GM19023 (cell line): ENCODE measurements around the gene TRIM44.

Experiments
- ATAC-seq: cut with Tn5 transposase; IDR thresholded peaks from one replicate; pipeline ENCODE4 v1.9.1; 2021; ENCODE audit warnings: mild to moderate bottlenecking, moderate library complexity; ENCODE audit not compliant: unreplicated experiment

Gene TRIM44

DNA sequence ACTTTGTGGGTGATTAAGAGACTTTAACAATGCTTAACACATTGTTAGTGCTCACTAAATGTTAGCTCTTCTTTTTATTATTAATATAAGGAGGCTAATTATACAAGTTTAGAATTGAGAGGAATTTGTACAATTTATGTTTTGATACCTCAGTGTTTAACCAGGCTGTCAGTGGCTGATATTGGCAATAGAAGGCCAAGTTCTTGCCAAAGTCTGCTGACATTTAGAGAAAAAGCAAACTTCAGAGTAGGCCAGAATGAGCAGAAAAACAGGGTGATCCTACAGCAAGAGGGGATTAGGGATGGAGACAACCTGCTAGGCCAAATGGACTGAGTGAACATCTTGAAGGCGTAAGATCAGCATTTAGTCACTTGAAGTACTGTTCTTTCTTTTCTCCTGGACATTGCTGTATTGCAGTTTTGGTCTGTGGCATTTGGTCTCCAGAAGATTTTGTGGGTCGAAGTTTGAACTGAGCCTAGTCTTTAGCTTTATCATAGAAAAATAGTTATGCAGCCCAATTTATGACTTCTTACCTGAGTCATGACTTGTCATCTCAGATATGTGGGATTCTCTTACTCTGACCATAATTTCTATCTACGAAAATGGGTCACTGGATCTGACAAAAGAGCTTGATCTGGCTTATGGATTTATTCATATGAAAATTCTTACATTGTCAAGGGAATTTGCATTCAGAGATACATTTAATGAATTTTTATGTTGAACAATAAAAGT is 9.0 kb downstream of the TRIM44 start:
- no peak for ATAC-seq

DNA sequence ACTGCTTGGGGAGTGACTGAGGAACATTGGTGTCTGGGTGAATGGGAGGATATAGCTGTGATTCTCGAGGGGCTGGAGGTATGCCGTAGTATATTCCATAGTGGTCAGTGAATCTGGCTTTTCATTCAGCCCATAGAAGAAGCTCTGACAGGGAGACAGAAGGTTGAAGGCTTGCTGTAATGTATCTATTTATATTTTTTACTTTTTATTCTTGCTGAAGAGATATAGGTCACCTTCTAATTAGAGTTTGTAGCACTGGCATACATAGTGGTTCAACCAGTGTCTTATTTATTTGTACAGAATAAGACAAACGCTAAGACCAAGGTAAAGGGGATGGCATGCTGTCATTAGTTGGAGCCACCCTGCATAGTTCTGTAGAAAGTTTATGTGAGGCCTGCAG is 10.0 kb downstream of the TRIM44 start:
- ATAC-seq: no peak

DNA sequence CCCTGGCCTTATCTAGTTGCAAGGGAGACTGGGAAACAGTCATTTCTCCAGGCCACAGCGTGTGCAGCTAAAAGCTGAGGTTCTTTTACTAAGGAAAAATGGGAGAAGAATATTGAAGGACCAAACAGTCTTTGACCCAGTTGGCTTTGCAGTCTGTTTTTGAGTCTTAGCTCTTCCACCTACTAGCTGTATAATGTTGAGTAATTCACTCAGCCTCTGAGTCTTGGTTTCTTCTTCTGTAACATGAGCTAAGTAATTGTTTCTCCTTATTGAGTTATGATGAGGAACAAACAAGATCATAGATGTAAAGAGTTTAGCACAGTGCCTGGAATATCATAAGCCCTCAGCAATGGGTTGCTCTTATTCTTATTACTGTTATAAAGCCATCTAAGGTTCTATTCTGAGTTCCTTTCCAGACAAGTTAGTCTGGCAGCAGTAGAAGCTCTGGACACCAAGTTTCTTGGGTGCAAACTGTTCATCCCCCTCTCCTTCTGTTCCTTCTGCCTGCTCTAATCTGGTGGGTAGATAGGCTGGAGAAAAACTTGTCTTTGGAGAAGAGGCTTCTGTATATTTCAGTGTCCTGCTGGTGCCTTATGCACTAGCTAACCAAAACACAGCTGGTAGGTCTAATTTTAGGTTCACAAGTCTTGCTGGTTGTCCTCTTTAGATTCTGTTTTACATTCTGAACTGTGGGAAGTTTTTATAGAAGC is 13.5 kb downstream of the TRIM44 start:
- ATAC-seq: peak; percentile 60

DNA sequence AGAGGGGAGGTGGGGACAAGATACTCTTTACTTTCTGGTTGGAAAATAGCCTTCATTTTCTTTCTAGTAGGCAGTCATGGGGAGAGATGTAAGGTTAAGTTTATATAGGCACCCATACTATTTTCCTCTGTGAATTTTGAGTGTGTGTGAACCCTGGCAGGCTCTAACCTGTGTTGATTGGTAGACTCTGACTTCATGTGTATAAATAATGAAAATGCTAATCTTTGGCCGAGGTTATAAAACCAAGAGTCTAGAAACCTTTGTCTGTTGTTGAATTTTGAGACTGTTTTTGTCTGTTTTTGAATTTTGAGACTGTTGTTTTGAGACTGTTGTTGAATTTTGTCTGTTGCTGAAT is 14.0 kb downstream of the TRIM44 start:
- ATAC-seq: peak; percentile 29

DNA sequence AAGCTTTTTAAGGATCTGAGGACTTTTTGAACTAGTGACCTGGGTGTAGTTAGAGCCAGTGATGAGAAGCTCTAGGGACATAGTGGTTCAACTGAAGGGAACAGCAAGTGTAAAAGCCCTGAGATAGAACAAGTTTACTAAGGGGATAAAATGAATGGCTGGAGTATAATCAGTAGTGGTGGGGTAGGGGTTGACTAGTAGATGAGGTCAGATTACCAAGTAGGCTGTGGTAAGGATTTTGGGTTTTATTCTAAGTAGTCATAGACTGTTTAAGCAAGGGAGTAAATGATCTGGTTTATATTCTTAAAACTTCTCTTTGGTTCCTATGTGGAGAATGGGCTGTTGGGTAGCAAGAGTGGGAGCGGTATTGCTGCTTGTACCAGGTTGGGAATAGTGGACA is 15.3 kb downstream of the TRIM44 start:
- ATAC-seq: no peak

DNA sequence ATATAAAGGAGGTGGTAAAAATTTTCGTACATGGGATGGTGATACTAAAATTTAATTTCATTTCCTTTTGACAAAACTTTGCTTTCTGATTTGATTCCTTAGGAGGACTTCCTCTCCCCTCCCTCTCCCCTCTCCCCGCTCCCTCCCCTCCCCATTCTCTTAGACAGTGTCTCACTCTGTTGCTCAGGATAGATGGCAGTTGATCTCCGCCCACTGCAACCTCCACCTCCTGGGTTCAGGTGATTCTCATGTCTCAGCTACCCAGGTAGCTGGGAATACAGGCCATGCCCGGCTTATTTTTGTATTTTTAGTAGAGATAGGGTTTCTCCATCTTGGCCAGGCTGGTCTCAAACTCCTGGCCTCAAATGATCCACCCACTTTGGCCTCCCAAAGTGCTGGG is 15.9 kb downstream of the TRIM44 start:
- no peak for ATAC-seq

DNA sequence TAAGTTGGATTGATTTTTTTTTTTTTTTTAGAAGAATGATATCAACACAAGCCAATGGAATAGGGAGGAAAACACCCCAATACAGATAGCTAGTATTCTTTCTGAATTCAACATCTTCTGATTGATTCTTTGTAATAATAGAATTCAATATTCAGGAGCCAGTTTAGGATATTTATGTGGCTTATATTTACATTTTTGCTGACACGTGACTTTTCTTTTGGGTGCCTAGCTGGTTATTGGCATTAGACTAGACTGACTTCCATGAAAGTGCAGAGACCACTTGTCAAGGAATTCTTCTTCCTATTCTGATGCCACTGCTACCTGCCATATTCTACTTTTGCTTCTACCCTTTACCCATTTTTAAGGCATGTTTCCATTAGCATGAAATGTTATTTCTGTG is 16.4 kb downstream of the TRIM44 start:
- no peak for ATAC-seq

DNA sequence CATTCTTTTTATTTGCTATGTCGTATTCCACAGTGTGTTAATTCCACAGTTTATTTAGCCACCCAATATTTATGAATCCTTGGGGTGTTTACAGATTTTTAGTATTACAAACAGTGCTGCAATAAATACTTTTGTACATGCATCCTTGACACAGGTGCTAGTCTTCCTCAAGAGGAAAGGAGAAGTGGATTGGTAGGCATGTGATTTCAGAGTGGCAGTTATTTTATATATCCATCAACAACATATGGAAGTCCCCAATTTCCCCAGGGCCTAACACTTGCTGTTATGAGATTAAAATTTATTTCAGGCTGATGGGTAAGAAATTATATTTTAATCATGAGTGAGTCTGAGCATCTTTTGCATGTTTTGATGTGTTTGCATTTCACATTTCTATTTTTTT is 17.9 kb downstream of the TRIM44 start:
- no peak for ATAC-seq

DNA sequence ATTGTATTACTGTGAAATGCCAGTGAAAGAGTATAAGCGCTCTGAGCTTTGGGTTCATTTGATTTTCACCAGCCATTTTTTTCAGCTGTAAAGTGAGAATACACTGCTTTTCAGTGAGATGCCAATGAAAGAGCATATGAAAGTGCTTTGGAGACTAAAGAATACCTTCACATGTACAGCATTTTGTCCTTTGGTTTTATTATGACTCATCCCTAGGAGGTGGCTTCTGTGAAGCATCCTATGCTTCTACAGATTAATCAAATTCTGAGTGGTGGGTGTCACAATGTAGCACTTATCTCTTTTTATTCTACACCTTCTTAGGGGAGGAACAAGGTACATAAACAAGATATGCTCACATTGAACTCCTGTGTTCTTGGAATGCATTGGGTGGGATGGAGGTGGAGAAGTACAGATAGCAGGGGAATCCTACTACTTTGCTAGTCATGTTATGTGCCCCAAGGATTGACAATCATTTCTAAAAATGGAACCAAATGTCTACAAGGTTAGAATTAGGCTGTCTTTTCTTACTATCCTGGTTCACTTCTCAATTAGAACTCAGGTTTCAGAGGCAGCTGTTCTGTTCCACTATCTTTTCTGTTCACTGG is 18.7 kb downstream of the TRIM44 start:
- peak; percentile 47 for ATAC-seq

DNA sequence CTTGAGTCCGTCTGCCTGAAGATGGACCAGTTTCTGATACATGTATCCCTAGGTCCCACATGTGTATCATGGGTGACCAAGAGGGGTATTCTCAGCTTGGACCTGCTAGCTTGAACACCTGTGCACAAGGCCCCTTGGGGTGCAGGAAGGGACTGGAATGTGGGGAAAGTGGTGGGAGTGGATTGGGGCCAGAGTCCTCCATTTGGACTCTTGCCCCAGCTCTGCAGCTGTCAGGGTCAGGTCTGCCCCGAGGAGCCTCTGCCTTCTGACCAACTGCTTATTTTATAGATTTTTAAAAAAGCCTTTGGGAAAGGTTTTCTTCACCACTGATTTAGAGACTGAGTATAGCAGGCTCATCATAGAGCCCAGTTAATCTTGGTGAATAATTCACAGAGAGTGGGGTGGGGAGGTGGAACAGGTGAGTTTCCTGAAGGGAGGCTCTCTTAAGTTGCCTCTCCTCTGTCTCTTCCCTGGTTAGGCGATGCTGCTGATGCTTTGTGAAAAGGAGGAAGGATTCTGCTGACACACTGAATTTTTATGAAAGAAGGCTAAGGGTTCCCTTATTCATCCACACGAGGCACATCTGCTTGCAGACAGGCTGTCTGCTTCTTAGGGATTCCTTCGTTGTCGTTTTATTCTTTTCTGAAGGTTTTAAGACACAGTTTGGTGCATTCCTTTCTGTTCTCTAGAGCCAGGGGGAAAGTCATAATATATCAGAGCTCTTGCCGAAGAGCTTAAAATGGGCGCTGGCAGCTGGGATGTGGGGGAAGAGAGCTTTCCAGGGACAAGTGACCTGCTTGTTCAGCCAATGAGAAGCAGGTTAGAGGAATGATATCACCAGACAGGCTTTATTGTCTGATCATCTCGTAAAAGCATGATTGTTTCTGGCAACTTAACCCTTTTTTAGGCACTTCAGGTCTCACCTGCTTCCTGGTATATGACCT is 19.9 kb downstream of the TRIM44 start:
- ATAC-seq: no peak

DNA sequence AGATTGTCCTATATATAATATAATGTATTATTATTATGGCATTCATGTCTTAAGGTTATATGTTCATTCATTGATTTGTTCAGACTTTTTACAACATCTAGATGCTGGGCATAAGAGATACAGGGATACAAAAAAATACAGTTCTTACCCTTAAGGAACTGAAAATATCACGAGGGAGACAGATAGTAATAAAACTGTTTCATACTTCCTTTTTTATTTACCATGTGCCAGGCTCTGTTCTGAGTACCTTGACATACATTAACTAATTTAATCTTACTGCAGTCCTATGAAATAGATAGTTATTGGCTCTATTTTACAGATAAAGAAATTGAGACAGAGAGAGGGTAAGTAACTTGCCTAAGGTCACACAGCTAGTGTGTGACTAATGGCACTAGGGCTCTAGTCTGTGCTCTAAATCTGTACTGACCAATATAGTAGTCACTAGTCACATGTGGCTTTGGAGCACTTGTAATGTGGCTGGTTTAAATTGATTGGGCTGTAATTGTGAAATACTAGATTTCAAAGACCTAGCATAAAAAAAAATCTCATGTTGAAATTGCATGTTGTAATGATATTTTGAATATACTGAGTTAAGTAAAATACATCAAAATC is 21.3 kb downstream of the TRIM44 start:
- peak; percentile 52 for ATAC-seq

DNA sequence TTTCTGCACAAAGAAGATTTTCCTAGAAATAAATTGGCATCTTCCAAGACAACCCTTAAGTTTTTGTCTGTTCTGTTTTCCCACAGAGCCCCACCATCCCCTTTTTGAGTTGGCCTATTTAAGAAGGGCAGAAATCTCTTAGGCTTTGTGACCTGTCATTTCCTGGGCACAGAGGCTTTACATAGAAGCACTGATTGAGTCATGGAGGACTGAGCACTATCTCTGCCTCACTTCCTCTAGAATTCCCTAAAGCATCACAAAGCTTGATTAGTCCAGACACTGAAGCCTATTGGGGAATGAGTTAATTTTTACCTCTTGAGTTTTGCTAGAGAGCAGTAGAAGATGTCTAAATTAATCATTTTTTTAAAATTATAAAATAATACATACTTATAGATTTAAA is 25.4 kb downstream of the TRIM44 start:
- ATAC-seq: no peak

GRCh38 chr11:35689081-35689996 is 26.8 kb downstream of the TRIM44 start:
- no peak for ATAC-seq

DNA sequence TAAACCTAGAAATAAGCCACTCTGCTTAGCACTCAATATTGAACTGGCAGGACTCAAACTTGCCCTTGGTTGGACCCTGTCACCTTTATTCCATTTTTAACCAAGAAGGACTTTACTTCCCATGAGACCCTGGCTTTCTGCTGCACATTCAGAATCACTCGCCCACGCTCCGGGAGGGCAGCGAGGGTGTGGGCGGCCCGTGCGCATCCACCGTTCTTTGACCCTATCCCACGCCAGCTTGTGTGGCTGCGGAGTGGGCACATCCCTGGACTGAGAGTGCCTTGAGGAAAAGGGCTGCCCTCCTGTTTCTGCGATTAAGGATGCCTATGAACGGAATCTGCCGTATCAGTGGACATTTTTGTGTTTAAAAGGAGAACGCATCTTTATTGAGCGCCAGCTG is 39.6 kb downstream of the TRIM44 start:
- ATAC-seq: no peak

GRCh38 chr11:35709376-35709775 is 46.8 kb downstream of the TRIM44 start:
- no peak for ATAC-seq

GRCh38 chr11:35711173-35711910 is 48.8 kb downstream of the TRIM44 start:
- ATAC-seq: no peak

DNA sequence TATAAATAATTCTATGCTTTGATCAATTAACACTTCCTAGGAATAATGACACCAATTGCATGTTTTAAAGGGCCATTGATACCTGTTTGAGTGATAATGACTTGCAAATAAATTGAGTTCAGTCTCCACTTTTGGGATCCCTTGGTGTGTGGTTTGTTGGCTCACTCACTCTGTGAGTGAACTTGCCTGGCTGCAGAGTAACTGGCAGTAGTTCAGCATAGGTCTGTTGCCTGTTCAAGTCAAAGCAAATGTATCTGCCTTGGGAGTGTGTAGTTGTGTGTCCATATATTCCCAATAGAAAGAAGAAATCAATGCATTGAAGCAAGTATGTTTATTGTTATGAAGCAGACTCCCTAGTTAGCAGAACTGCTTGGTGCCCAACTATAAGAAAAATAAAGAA is 49.3 kb downstream of the TRIM44 start:
- no peak for ATAC-seq

DNA sequence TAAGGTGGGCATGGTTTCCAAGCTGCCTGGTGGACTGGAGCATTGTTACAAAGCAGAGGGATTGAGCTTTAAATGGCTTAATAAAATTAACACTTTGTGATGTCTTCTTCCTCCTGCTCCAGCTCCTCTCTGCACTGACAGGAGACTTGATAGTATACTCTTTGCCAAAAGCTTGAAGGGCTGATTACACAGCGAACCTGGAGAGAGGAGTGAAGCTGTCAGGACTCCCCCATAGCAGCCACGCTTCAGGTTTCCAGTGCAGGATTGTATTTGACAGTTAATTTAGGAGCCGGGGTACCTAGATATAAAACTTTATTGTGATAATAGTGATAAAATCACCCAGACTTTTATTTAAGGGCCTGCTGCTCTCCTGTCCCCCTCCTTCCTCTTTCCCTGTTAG is 50.0 kb downstream of the TRIM44 start:
- ATAC-seq: no peak
